ENCODE data around the gene ARHGAP28. TPM values are rescaled to one million over a fixed set of nuclear protein-coding genes. Genes with fewer than 3 reads are reported as not detected.

Gene ARHGAP28
- total and polyA plus RNA-seq, 7 donors = 0.65 to 8.8 (median 3.0) TPM

DNA sequence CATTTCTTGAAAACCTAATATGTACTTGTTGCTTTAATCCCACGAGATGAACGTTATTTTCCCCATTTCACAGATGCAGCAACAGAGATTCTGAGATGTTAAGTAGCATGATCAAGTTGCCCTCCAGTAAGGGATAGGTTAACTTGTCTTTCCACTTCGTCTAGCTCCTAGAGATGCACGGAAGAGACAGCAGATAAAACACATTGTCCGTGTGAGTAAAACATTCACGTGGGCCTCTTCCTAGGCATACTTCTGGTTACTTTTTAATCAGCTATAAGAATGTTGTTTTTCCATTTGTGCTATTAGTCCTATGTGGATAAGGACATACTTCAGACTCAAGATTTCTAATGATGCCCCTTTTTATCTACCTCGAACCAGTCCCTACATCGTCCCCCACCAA, 1.2 kb upstream of the ARHGAP28 start:
- intact Hi-C loops (cut with DNase I) = loop anchor here (5.0 to 10.0 kb wide), 4 partner anchors 66 to 186 kb away; no protein-coding TSS in a partner anchor
- peak overlapping the region; percentile 81 for H3K4me3 ChIP-seq
- DNase-seq = no peak

GRCh38 chr18:6728809-6729246, 688 bp upstream of the ARHGAP28 start:
- Histone ChIP-seq H3K4me1 (peaks cover 20% of the 10 kb centered on the region), H3K9me3 (no peaks in the 10 kb centered on the region), H3K27ac (peak overlapping the region; percentile 90), H3K36me3 (ENCODE audit: insufficient read depth in 1 of 2, low read depth in 1 of 2) (no peaks in the 10 kb centered on the region), H3K27me3 (ENCODE audit: insufficient read depth in 3 of 3, low read length in 2 of 3) (no peaks in the 10 kb centered on the region), H3K4me3 (peak overlapping the region; percentile 81)
- intact Hi-C loops (cut with DNase I) = loop anchor here (5.0 to 10.0 kb wide), 4 partner anchors 67 to 187 kb away; no protein-coding TSS in a partner anchor
- TF ChIP-seq, protein P1, sequence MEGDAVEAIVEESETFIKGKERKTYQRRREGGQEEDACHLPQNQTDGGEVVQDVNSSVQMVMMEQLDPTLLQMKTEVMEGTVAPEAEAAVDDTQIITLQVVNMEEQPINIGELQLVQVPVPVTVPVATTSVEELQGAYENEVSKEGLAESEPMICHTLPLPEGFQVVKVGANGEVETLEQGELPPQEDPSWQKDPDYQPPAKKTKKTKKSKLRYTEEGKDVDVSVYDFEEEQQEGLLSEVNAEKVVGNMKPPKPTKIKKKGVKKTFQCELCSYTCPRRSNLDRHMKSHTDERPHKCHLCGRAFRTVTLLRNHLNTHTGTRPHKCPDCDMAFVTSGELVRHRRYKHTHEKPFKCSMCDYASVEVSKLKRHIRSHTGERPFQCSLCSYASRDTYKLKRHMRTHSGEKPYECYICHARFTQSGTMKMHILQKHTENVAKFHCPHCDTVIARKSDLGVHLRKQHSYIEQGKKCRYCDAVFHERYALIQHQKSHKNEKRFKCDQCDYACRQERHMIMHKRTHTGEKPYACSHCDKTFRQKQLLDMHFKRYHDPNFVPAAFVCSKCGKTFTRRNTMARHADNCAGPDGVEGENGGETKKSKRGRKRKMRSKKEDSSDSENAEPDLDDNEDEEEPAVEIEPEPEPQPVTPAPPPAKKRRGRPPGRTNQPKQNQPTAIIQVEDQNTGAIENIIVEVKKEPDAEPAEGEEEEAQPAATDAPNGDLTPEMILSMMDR (IDR thresholded peaks at IDR 0.05) = no peak
- peak in 2 of 4 donors; percentile 1 to 12 for ATAC-seq
- 21 to 27% (median 25%) methylated on average over 5 of the region's 5 CpGs for WGBS, 3 donors
- DNase-seq = no peak

More for the DNA sequence above, 1.2 kb upstream of the ARHGAP28 start:
- H3K4me1 ChIP-seq = peaks cover 17% of the 10 kb centered on the region
- H3K27me3 ChIP-seq (ENCODE audit: insufficient read depth in 3 of 3, low read length in 2 of 3) = no peaks in the 10 kb centered on the region
- H3K36me3 ChIP-seq (ENCODE audit: insufficient read depth in 1 of 2, low read depth in 1 of 2) = no peaks in the 10 kb centered on the region
- TF ChIP-seq, protein P1 (IDR thresholded peaks at IDR 0.05) = no peak
- no peaks in the 10 kb centered on the region for H3K9me3 ChIP-seq
- ATAC-seq = no peak
- peak overlapping the region; percentile 90 for H3K27ac ChIP-seq
- WGBS, 3 donors = 42 to 48% (median 47%) methylated on average over 8 of the region's 8 CpGs

- ATAC-seq = no peak
- Histone ChIP-seq H3K27ac (peak overlapping the region; percentile 90), H3K27me3 (ENCODE audit: insufficient read depth in 3 of 3, low read length in 2 of 3) (no peaks in the 10 kb centered on the region), H3K4me1 (peaks cover 29% of the 10 kb centered on the region), H3K9me3 (no peaks in the 10 kb centered on the region), H3K36me3 (ENCODE audit: insufficient read depth in 1 of 2, low read depth in 1 of 2) (no peaks in the 10 kb centered on the region), H3K4me3 (peak overlapping the region; percentile 81)
- no peak for DNase-seq
- TF ChIP-seq, protein P1 (IDR thresholded peaks at IDR 0.05) = no peak
- intact Hi-C loops (cut with DNase I) = loop anchor here in 1 of 2 donors (2.0 to 5.0 kb wide), 2 partner anchors 50 to 157 kb away; no protein-coding TSS in a partner anchor
- WGBS, 3 donors = 18 to 28% (median 21%) methylated on average over 4 of the region's 4 CpGs
Observed at GRCh38 chr18:6730416-6731221, 1.1 kb downstream of the ARHGAP28 start.

GRCh38 chr18:6731222-6731596, 1.7 kb downstream of the ARHGAP28 start:
- peaks cover 29% of the 10 kb centered on the region for H3K4me1 ChIP-seq
- ATAC-seq = peak; percentile 8 to 48 (median 46)
- peak overlapping the region; percentile 90 for H3K27ac ChIP-seq
- intact Hi-C loops (cut with DNase I) = loop anchor here in 1 of 2 donors (2.0 to 5.0 kb wide), 2 partner anchors 50 to 156 kb away; no protein-coding TSS in a partner anchor
- no peaks in the 10 kb centered on the region for H3K27me3 ChIP-seq (ENCODE audit: insufficient read depth in 3 of 3, low read length in 2 of 3)
- no peaks in the 10 kb centered on the region for H3K36me3 ChIP-seq (ENCODE audit: insufficient read depth in 1 of 2, low read depth in 1 of 2)
- no peak for DNase-seq
- 18 to 32% (median 31%) methylated on average over 6 of the region's 6 CpGs for WGBS, 3 donors
- TF ChIP-seq, protein P1 (IDR thresholded peaks at IDR 0.05) = no peak
- H3K4me3 ChIP-seq = peak overlapping the region; percentile 81
- no peaks in the 10 kb centered on the region for H3K9me3 ChIP-seq

Measured in psoas muscle (tissue), 8 donors.